ENCODE results near the gene ABCC1. TPM values are rescaled to one million over a fixed set of nuclear protein-coding genes. Genes with fewer than 3 reads are reported as not detected.

Gene ABCC1
- total RNA-seq, 1 experiment from 2014 or later: 56.4 TPM

DNA sequence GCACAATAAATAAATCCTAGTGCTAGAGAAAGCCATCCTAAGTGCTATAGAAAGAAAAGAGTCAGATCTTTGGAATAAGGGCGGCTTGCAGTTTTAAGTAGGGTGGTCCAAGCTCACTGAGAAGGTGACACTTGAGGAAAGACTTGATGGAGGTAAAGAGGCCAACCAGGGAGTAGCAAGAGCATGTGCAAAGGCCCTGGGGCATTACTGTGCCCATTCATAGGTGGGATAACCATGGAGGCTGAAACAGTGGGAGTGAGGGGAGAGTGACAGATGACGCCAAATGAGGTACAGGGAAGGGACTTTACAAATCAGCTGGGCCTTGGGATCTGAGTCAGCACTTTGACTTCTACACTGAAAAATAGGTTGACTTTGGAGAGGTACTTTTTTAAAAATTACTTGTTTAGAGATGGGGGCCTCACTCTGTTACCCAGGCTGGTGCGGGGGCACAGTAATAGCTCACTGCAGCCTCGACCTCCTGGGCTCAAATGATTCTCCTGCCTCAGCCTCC is 115.5 kb downstream of the ABCC1 start:
- Histone ChIP-seq H2AFZ (ENCODE audit: low read length) (no peak overlapping the region), H3K27me3 (ENCODE audit: insufficient read depth, low read length) (no peaks in the 10 kb centered on the region), H3K56ac (ENCODE audit: insufficient read length, low read depth, low read length) (no peak overlapping the region), H2BK20ac (ENCODE audit: low read depth, low read length, poor library complexity, severe bottlenecking) (no peak overlapping the region), H3K4me2 (ENCODE audit: insufficient read depth, insufficient read length, low read length) (no peak overlapping the region), H3K79me2 (ENCODE audit: insufficient read depth, low read length) (no peaks in the 10 kb centered on the region), H3K14ac (ENCODE audit: insufficient read depth, low read length) (no peak overlapping the region), H3K9me3 (ENCODE audit: control insufficient read depth, low read depth, low read length) (no peaks in the 10 kb centered on the region), H2BK12ac (ENCODE audit: insufficient read length, low read depth, low read length) (no peak overlapping the region), H3K23ac (ENCODE audit: insufficient read length, low read depth, low read length) (no peak overlapping the region), H3K18ac (ENCODE audit: insufficient read length, low read depth, low read length) (no peak overlapping the region), H2BK120ac (ENCODE audit: low read depth, low read length, poor library complexity, severe bottlenecking) (no peak overlapping the region), H3T11ph (ENCODE audit: low read length) (no peak overlapping the region), H4K5ac (ENCODE audit: insufficient read length, low read depth, low read length) (no peak overlapping the region), H3K4ac (ENCODE audit: low read depth, low read length) (no peak overlapping the region), H3K4me1 (ENCODE audit: insufficient read depth, low read length) (no peaks in the 10 kb centered on the region), H4K91ac (ENCODE audit: insufficient read length, low read depth, low read length) (no peak overlapping the region), H3K27ac (ENCODE audit: insufficient read length, low read depth, low read length) (no peak overlapping the region), H3K79me1 (ENCODE audit: insufficient read depth, low read depth, low read length, poor library complexity, severe bottlenecking) (no peaks in the 10 kb centered on the region), H2BK5ac (ENCODE audit: insufficient read length, low read length) (no peak overlapping the region), H3K23me2 (ENCODE audit: insufficient read length, low read depth, low read length, poor library complexity, severe bottlenecking) (peaks cover 2% of the 10 kb centered on the region), H4K20me1 (ENCODE audit: control insufficient read depth, insufficient read depth, insufficient read length) (no peaks in the 10 kb centered on the region), H2AK5ac (ENCODE audit: insufficient read length, low read length) (no peak overlapping the region), H3K9ac (ENCODE audit: extremely low read depth, insufficient read length, low read length) (no peak overlapping the region), H4K8ac (replicated peaks; ENCODE audit: insufficient read length, low read depth, low read length) (no peak overlapping the region), H2BK15ac (ENCODE audit: low read depth, low read length) (no peak overlapping the region)
- DNase-seq: no peak
- Mint-ChIP-seq H3K27ac (0 out of 7 replicates have a peak overlapping the region, but pooled peaks of 1 of the 3 experiments have one; percentile 12), H3K9me3 (no peaks in the 10 kb centered on the region), H3K36me3 (ENCODE audit: insufficient read depth in 1 of 3, low read depth in 3 of 3) (peaks cover 17 to 77% (median 48%) of the 10 kb centered on the region in 3 experiments; a peak in 6 of 7 replicates), H3K4me3 (no peak overlapping the region), H3K27me3 (ENCODE audit: low read depth) (no peaks in the 10 kb centered on the region), H3K4me1 (peaks cover 0 to 2% of the 10 kb centered on the region in 2 experiments; a peak in 1 of 4 replicates)
- WGBS (ENCODE audit: extremely low coverage, insufficient read length, low lambda C conversion rate): no CpG with 5 or more reads among the region's 4 CpGs
- TF ChIP-seq, protein P1, sequence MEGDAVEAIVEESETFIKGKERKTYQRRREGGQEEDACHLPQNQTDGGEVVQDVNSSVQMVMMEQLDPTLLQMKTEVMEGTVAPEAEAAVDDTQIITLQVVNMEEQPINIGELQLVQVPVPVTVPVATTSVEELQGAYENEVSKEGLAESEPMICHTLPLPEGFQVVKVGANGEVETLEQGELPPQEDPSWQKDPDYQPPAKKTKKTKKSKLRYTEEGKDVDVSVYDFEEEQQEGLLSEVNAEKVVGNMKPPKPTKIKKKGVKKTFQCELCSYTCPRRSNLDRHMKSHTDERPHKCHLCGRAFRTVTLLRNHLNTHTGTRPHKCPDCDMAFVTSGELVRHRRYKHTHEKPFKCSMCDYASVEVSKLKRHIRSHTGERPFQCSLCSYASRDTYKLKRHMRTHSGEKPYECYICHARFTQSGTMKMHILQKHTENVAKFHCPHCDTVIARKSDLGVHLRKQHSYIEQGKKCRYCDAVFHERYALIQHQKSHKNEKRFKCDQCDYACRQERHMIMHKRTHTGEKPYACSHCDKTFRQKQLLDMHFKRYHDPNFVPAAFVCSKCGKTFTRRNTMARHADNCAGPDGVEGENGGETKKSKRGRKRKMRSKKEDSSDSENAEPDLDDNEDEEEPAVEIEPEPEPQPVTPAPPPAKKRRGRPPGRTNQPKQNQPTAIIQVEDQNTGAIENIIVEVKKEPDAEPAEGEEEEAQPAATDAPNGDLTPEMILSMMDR (conservative IDR thresholded peaks at IDR 0.05): no peak
